Measurements from ENCODE around the gene DOCK11.
"Not testable (repeated sequence)": the region's sequence is repeated elsewhere in the genome, so short reads cannot be mapped to it uniquely, and the experiment has no call there.

The DOCK11 gene

GRCh38 chrX:118495061-118495921 lies at the start of gene DOCK11:
Gene DOCK11, plus strand, starts transcription at chrX:118495815. Its CDS starts 157 bp downstream, at chrX:118495972.
- peak; percentile 43 to 67 for DNase-seq (ENCODE audit: low read depth in 2 of 2, low spot score in 1 of 2)

DNA sequence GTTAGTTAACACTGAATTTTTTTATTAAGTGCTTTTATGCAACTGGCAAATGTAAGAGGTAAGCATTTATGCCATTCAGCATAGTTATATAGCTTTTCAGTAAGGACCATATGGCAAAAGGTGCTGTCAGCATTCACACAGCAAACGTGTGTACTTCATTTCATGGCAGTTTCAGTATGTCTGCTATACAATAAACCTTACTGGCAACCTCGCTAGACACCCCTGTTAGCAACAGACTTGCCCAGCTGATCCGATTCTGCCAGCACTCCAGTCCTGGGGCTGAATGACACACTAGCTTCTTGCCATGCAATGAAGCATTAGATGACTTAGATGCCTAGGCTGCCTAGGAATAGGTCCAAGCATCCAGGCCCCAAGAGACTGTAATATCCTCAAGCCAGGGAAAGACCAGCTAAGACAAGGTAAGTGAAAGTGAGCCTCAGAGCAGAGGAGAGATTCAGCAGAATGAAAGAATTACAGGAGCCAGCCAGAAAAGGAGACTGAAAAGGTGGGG lies 47.3 kb upstream of the DOCK11 start:
- no peak for DNase-seq (ENCODE audit: low read depth in 2 of 2, low spot score in 1 of 2)

DNA sequence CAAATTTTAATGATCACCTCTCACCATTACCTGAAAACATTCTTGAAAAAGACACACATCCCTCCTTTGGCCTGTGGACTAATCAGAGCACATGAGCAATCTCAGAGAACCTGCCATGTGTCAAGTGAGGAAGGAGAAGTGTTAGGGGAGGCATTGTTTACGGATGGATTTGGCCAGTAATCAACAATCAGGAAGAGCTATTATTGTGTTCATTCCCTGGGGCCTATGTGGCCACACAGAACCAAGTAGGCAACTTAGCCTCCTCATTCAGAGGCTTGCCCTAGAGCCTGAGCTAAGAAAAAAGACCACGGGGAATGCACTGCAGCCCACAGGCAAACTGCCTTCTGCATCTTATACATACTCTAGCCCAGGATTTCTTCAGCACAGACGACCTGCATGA lies 40.6 kb upstream of the DOCK11 start:
- DNase-seq (ENCODE audit: low read depth in 2 of 2, low spot score in 1 of 2), result no peak

DNA sequence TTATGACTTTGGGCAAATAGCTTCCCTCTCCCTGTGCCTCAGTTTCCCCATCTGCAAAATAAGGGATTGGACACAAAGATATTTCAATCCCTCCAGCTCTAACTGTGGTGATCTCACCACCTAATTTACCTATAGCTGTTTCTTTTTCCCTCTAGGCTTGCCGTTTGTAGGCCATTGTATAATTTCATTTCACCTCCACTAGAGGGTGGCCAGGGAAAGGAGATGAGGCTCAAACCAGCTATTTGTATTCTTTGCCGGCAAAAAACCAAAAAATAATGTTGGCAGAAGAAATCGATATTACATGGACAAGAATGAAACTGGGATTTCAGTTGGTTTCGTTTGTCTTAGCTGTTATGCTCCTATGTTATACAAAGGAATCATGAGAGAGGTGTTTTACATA lies 36.1 kb upstream of the DOCK11 start:
- no peak for DNase-seq (ENCODE audit: low read depth in 2 of 2, low spot score in 1 of 2)

DNA sequence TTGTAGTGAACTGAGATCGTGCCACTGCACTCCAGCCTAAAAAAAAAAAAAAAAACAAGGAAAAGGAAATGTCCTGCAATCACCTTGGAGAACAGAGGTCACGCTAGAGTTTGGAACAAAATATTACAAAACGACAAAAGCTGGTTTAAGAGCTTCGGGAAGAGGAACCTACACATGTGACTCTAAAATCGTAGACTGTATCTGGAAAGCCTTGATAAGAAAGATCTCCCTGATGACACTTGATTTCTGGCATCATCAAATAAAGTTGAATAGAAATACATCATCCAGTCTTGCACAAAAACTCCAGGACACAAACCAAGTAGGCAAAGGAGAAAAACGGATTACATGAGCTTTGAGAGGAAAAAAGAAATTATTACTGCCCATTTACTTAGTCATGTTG lies 31.1 kb upstream of the DOCK11 start:
- DNase-seq (ENCODE audit: low read depth in 2 of 2, low spot score in 1 of 2), result no peak

- no peak for DNase-seq (ENCODE audit: low read depth in 2 of 2, low spot score in 1 of 2)
Measured at GRCh38 chrX:118468122-118468521, 27.5 kb upstream of the DOCK11 start.

DNA sequence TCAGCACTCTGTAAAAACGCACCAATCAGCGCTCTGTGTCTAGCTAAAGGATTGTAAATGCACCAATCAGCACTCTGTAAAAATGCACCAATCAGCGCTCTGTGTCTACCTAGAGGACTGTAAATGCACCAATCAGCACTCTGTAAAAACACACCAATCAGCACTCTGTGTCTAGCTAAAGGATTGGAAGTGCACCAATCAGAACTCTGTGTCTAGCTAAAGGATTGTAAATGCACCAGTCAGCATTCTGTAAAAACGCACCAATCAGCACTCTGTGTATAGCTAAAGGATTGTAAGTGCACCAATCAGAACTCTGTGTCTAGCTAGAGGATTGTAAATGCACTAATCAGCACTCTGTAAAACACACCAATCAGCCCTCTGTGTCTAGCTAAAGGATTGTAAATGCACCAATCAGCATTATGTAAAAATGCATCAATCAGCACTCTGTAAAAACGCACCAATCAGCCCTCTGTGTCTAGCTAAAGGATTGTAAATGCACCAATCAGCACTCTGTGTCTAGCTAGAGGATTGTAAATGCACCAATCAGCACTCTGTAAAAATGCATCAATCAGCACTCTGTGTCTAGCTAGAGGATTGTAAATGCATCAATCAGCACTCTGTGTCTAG lies 24.8 kb upstream of the DOCK11 start:
- DNase-seq (ENCODE audit: low read depth in 2 of 2, low spot score in 1 of 2), result not testable (repeated sequence)

DNA sequence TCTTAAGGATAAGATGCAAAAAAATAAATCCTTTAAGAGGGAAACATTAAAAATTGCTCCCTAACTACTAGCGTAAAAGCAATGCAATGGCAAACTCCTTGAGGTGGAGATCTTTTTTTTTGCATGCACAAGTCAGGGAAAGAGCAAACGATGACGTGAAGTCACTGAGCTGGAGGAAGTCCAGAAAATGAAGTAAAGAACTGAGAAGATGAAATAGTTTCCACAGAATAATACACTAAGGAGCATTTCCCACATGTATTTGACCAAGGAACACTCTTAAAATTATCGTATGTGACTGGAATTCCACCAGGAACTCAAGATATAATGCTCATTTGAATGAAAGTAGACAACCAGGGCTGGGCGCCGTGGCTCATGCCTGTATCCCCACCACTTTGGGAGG lies 21.0 kb upstream of the DOCK11 start:
- DNase-seq (ENCODE audit: low read depth in 2 of 2, low spot score in 1 of 2), result no peak

DNA sequence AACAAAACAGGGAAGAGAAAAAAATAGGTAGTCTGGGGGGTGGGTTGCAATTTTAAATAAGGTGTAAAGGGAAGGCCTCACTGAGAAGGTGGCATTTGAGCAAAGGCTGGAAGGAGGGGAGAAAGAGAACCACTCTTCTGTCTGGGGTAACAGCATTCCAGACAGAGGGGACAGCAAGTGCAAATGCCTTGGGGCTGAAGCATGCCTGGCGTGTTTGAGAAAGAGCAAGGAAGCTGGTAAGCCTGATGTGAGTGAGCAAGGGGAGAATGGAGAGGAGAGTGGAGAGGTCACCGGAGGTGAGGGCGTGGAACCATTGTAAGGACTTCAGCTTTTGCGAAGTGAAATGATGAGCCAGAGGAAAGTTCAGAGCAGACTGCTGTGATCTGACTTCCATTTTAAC lies 19.7 kb upstream of the DOCK11 start:
- DNase-seq (ENCODE audit: low read depth in 2 of 2, low spot score in 1 of 2), result no peak

DNA sequence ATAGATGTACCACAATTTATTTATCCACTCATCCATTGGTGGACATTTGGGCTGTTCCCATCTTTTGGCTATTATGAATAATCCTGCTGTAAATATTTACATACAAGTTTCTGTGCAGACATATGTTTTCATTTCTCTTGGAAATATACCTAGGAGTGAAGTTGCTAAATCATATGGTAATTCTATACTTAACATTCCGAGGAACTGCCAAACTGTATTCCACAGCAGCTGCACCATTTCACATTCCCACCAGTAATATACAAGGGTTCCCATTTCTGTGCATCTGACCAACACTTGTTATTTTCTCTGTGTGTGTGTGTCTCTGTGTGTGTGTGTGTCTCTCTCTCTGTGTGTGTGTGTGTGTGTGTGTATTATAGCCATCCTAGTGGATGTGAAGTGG lies 15.4 kb upstream of the DOCK11 start:
- no peak for DNase-seq (ENCODE audit: low read depth in 2 of 2, low spot score in 1 of 2)

GRCh38 chrX:118482384-118482783 lies 13.2 kb upstream of the DOCK11 start:
- DNase-seq (ENCODE audit: low read depth in 2 of 2, low spot score in 1 of 2), result not testable (repeated sequence)

DNA sequence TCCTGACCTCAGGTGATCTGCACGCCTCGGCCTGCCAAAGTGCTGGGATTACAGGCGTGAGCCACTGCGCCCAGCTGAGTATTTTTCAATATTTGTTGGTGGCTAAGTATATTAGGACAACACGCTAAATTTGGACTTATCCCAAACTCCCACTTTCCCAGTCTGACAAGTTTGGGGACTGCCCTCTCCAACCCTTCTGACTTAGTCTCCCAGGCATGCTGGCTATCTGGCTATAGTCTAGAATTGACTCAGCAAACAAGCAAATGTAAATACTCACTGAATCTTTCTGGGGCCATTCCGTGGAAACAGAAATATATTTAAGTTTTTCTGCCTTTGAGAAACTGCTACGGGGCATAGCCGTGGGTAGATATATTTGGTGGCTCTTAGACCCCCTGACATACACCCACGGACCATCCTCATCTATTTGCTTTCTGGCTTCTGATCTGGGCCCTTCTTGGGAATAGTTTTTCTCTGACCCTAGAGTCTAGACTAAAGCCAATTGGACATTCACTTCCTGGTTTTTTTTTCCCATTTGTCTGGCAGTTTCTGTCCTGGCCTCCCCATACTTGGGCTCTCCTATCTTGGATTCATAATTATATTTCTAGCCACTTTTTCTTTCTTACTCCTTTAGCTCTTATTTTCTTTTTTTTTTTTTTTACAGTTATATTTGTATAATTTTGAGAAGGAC lies 11.3 kb upstream of the DOCK11 start:
- DNase-seq (ENCODE audit: low read depth in 2 of 2, low spot score in 1 of 2), result no peak

DNA sequence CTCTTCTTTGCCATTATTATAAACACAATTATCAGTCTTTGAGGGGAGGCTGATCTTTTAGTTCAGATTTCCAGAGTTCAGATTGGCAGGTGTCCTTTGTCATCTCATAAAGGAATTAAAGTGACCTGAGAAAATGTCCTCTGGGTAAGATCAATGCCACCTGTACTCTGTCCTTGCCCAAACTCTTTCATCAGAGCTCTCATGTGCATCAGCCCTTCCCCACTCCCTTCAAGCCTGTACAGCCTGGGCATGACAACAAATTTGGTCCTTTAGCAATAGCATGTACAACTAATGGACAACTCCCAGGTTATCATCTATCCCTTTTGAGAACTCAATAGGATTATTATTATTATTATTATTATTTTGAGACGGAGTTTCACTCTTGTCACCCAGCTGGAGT lies 8.9 kb upstream of the DOCK11 start:
- not testable (repeated sequence) for DNase-seq (ENCODE audit: low read depth in 2 of 2, low spot score in 1 of 2)

- DNase-seq (ENCODE audit: low read depth in 2 of 2, low spot score in 1 of 2), result no peak
Measured at GRCh38 chrX:118493016-118493415, 2.6 kb upstream of the DOCK11 start.

DNA sequence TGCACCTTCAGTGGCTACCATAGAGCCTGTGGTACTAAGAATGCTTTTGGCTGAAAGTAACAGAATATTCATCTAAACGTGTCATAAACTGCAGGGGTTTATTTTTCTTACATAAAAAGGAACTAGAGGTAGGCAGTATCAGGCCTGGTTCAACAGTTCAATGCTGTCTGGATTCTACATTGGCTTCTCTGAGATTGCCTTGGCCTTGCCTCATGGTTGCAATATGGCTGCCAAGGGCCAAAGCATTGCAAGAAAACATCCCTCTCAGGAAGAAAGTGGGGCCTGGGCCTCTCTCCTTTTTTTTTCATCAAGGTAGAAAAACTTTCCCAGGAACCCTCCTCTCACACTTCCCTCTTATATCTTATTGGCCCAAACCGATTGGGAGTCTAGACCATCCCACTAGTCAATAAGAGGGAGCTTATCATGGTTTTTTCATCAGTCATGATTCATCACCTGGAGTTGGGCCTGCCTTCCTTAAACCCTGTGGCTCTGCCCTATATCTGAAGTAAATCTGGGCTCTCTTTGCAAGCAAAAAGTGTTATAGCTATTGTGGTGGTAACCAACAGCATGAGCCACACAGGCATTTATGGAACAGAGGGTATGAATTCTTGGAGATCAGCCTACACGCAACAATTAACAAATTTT lies 1.8 kb upstream of the DOCK11 start:
- no peak for DNase-seq (ENCODE audit: low read depth in 2 of 2, low spot score in 1 of 2)

GRCh38 chrX:118495958-118496762 lies 545 bp downstream of the DOCK11 start:
- DNase-seq (ENCODE audit: low read depth in 2 of 2, low spot score in 1 of 2), result peak; percentile 46

DNA sequence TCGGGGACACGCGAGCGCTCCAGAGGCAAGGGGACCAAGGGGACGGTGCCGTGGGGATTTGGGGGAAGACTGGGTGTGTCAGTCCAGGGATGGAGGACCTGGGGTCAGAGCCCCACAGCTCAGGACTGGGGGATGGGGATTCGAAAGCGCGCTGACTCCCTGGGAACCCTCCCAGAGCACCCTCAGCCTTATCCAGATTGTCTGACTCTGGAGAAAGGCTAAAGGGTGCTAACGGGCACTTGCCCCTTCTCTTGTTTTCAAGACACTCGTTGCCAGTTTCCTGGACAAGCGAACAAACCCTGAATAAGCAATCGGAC lies 1.1 kb downstream of the DOCK11 start:
- DNase-seq (ENCODE audit: low read depth in 2 of 2, low spot score in 1 of 2), result no peak

DNA sequence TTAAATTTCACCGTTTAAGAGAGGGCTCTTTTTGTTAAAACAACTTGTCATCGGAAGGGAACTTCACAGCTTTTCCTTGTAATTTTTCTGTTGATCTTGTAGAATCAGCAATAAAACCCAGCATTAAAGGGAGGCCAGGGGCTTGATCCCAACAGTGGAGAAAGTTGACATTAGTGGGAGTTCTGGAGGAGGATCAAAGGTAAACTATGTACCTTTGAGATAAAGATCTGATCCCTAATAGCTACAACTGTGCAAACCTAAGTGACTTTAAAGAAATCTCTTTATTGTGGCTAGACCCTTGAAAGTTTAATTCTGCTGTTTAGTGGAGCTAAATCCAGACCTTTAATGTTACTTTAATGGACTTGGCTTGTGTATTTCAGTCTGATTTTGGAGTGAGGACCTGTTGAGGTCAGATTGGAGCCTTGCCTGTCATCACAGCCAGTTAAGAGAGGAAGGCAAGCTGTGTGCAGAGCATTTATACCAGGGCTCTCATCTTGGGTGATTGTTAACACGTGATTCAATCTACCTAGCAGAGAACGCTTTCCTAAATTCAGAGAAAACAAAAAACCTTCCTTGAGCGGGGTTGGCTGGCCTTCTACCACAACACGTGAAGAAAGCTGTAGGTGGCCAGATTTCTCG lies 1.7 kb downstream of the DOCK11 start:
- DNase-seq (ENCODE audit: low read depth in 2 of 2, low spot score in 1 of 2), result no peak

DNA sequence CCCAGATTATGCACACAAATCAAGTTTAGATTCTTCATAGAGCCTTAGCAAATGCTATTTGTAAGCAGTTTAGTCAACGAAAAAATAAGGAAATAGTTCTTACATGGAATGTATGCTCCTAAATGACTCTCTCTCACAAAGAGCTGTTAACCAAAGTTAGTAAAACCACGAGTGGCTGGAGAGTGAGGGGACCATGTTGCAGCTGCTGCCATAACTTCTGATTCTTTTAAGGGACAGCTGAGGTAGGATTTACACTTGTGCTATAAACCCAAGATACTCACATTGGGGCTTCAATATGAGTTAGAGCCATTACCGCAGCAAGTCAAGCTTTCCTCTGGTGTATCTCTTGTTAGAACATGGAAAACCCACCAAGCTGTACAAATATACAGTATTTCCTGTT lies 2.7 kb downstream of the DOCK11 start:
- DNase-seq (ENCODE audit: low read depth in 2 of 2, low spot score in 1 of 2), result no peak

DNA sequence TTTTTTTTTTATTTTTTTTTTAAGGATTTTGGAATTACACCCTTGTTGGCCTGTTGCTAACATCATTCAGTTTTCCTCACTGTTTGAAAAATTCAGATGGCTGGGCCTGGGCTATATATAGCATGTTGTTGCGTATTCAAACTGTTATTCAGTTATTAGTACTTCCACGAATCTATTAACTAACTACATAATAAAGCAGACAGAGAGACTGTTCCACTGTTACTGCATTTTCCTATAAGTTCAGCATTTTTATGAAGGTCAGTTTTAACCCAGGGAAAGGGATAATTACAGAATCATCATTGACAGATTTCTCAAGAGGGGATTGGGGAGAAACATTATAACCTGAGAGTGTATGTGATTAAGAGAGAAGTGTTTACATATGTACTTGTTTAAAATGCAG lies 3.1 kb downstream of the DOCK11 start:
- DNase-seq (ENCODE audit: low read depth in 2 of 2, low spot score in 1 of 2), result no peak

Measured in stimulated activated CD8-positive, alpha-beta memory T cell treated with anti-CD3 and anti-CD28 coated beads, Interleukin-4, amount 100 ng/mL, for 4 hours (primary cell).